GM19372 (cell line): ENCODE measurements around the gene OXTR.

Experiments used
- ATAC-seq: cut with Tn5 transposase; IDR thresholded peaks from one replicate; pipeline ENCODE4 v1.9.1; 2021; ENCODE audit warnings: mild to moderate bottlenecking, low read depth, moderate library complexity; ENCODE audit not compliant: unreplicated experiment

The OXTR gene

DNA sequence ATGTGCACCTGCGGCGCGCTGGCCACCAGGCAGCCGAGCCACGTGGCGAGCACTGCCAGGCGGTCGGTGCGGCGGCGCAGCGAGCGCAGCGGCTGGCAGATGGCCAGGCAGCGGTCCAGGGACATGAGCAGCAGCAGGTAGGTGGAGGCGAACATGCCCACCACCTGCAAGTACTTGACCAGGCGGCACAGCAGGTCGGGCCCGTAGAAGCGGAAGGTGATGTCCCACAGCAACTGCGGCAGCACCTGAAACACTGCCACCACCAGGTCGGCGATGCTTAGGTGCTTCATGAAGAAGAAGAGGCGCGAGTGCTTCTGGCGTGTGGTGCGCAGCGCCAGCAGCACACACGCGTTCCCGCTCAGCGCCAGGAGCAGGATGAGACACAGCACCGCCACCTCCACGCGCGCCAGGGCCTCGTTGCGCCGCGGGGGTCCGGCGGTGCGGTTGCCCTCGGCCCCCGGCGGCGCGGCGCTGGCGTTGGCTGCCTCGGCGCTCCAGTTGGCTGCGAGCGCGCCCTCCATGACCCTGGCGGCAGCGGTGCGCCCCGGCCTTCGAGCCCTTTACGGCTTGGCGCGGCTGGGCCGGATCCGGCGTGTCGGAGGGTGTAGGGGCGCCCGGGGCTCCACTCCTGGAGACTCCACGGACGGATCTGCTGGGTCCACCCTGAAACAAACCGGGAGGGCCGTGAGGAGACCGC lies 1.6 kb downstream of the OXTR start:
- peak; percentile 51 for ATAC-seq

DNA sequence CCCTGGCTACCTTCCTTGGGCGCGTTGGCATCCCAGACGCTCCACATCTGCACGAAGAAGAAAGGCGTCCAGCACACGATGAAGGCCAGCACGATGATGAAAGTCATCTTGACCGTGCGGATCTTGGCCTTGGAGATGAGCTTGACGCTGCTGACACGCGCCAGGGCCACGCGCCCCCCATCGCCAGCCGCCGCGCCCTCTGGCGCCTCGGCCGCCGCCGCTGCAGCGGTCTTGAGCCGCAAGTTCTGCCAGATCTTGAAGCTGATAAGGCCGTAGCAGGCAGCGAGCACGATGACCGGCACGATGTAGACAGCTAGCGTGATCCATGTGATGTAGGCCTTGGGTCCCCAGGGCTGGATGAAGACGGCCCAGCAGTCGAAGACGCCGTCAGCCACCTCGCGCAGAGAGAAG lies 2.2 kb downstream of the OXTR start:
- ATAC-seq: no peak

DNA sequence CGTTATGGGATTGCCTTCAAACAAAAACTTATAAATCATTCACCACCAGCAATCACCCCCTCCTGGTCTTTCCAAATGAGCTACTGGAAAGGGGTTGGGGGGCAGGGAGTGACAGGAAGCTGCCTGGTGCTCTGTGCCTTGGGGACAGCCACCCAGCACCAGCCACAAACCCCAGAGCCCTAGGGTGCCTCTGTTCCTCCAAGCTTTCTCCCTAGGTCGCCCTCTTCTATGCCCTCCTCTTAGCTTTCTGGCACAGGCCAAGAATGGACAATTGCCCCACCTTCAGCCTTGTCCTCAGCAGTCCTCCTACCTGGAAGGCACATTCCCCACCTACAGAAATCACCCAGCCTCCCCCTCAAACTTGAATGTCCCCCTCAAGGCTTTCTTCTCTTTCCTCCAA lies 3.3 kb downstream of the OXTR start:
- no peak for ATAC-seq

DNA sequence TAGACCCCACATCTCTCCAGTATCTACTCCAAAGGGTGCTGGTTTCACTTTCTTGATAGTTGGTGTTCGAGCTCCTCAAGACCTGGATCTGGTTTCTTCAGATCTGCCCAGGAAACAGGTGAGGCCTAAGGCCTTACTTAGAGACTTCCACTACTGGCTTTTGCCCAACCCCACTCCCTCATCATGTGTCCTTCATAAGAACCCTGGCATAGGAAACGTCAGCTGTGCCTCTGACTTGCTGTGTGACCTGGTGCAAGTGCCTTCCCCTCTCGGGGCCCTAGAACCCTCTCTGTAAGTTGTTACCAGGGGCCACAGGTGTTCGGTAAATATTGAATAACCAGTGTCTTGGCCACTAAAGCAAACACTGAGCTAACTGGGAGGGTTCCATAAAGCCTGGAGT lies 3.9 kb downstream of the OXTR start:
- ATAC-seq: no peak

DNA sequence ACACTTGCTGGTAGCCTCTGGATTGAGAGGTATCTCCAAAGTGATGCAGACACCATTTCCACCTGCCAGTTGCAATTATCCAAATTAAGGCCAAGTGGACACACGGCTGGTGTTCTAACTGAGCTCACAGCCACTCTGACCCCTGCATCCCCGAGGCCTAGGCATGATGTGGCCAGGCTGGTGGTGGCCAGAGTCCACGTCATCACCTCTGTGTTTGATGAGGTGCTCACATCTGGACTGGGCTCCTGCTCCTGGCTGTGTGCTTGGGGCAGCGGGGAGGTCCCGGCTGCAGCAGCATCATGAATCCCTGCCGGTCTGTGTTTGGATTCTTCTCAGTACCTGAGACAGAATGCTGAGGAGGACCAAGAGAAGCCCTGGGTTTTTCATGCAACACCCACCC lies 4.9 kb downstream of the OXTR start:
- ATAC-seq: no peak

DNA sequence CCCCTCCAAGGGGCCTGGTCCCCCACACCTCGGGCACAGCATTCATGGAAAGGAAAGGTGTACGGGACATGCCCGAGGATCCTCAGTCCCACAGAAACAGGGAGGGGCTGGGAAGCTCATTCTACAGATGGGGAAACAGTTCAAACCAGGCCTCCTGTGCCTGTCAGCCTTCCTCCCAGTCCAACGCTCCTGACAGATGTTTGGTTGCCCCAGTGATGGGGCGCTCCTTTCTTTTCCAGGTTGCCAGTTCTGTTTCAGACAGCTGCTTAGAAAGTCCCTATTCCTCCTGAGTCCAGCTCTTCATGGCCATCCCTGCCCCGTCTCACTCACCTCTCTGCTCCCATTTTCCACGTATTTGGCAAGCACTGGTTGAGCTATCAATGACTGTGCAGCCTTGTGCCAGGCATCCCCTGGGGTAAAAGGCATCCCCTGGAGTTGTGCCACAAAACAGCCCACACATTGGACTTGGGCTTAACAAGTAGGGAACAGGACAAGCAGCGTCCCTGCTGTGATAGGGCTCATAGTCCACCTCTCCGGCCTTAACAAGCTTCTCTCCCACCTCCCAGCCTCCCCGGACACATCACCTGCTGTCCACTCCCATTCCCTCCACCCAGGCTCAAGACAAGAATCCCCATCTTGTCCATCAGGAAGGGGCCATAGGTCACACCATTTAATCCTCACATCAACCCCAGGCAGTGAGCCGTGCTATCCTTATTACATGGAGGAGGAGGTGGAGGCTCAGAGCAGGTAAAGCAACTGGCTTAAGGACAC lies 6.6 kb downstream of the OXTR start:
- ATAC-seq: no peak

DNA sequence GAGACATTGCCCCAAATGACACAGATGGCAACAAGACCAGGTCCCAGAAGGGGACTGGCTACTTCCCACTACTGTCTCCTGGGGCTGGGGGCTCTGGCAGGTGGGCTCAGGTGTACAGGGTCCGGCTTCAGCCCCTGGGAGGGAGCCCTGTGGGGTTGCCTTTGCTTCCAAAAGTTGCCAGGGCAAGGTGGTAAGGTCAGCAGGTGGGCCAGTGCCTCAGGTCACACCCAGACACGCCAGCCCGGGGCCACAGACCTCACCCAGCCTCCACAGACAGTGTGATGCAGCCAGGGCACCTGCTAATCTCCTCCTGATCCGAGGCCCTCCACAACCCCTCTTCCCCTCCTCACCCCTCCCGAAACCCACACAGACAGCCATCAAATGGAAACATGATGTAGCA lies 7.5 kb downstream of the OXTR start:
- ATAC-seq: no peak

DNA sequence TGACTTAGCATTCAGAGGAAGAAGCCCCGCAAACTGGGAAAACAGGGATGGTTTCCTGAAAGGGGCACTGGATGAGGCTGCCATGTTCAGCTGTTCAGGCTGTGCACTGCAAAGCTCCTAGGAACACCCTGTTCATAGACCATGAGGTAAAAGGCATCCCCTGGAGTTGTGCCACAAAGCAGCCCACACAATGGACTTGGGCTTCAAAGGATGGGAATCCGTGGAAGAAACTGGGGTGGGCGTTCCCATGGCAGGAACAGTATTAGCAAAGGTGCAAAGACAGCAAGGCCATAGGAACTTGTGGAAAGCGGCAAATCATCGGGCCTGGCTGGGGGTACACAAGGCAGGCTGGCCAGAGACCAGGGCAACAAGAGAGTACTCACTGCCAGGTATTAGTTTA lies 8.9 kb downstream of the OXTR start:
- no peak for ATAC-seq

DNA sequence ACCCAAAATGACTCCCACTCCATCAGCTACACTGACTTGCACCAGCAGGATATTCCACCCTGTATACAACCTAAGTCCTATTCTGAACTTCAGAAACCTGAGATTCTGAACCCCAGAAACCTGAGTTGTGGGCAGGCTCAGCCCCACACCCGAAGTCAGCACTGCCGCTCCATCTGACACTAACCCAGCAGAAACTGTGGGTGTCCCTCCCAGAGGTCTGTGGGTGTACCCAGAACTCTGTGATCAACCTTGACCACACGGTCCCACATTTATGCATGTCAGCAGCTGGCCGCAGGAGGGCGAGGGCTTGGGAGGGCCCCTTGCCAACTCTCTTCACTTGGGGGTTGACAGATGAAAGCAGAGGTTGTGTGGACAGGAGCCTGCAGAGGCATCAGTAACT lies 9.3 kb downstream of the OXTR start:
- ATAC-seq: no peak

DNA sequence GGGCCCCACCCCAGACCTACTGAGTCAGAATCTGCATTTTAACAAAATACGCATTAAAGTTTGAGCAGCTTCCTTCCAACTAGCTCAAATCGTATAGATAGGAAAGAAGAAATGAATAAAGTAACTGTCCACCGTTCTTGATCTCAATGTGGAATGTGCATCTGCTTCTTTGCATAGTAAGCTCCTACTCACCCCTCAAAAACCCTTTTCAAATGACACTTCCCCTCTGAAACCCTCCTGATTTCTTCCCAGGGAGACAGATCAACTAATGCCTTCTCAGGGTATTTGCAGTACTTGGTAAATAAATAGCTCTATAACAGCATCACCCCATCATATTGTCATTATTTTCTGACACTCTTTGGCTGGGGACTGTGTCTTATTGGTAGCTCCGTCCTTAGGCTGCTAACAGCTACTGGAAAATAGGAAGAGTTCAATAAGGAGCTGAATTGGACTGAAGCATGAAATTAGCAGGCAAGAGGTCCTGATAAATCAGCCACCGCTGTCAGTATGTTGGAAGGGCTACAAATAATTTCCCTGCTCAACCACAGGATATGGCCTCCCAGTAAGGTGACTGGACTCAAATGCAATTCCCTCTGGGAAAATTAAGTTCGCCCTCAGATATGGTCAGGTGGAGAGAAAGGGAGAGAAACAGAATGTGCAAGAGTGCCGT lies 10.2 kb downstream of the OXTR start:
- no peak for ATAC-seq

DNA sequence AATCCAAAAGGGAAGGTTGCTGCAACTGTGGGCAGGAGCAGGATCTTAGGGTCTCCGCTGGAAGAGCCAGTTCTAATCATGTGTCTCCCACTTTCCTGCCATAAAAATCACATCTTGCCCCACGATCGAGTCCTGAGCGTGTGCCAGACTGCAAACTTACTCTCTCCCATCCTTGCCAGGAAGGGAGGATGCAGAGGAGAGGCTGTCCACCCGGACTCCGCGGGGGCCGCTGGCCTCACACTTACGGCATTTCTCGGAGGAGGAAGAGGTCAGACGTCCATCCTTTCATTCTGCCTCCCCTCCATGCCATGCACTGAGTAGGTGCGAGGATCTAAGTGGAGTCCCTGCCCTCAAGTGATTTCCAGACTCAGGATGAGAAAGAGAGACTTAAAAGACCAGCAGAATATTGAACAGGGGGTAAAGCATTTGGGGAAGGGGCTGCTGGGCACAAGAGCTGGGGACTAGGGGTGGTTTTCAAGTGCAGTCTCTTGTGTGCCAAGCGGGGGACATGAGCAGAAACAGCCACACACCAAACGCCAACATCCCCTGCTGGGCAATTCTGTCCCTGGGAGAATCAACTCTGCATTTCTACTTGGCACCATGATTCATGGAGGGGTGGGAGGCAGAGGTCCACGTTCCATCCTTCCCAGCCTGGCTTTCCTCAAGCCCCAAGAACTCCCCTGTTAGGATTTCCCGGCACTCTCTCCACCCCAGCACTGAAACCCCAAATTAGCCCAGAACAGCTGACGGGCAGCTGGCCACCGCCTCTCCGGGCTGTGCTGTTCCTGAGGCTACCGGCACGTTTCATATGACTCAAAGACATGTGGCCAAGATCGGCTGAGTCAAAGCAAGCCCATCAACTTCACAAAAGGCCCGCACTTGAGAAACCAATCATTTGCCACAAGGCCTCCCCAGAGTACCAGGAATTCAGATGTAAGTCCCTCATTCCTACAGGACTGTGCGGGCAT lies 11.6 kb downstream of the OXTR start:
- no peak for ATAC-seq

DNA sequence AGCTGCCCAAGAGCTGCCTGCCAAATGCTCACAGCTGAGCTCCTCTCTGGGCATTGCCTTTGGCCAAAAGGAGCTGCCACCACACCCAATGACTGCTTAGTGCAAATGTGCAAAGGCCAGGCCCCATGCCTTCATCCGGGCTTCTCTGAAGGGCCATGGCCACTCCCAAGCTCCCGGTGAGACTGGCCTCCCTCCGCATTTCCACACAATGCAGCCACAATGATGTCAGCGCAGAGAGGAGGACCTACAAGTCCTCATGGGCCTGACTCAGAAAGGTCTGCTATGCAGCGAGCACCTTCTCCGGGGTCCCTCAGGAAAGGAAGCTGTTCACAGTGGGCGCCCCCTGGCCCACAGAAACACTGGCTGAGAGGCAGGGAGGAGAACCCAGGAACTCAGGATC lies 12.7 kb downstream of the OXTR start:
- ATAC-seq: no peak

DNA sequence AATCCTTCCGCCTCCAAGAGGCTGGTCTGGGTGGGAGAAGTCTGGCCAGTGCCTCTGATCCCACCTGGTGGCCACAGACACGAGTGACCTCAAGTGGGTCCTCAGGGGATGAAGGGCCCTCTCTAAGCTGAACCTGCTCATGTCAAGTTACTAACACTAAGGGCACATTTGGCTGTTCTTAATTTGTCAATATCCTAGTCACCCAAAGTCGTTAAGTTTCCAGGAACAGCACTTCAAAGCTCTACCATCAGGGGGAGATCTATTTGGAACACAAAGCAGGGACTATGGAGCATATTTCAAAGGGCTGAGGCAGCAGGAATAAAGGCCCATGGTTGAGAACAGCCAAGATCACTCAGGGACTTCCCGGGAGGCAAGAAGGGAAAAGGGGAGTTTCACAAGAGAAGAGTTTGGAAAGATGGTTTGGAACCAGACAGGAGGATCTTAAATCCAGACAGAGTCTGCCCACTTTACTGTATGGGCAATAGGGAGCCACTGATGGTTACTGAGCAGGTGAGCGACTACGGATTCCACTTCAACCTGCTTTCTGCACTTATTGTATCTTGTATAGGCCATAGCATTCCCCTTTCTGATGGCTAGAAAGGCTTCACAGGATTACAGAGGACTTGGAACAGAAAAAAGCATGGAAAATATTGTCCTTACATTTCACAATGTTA lies 13.7 kb downstream of the OXTR start:
- no peak for ATAC-seq

DNA sequence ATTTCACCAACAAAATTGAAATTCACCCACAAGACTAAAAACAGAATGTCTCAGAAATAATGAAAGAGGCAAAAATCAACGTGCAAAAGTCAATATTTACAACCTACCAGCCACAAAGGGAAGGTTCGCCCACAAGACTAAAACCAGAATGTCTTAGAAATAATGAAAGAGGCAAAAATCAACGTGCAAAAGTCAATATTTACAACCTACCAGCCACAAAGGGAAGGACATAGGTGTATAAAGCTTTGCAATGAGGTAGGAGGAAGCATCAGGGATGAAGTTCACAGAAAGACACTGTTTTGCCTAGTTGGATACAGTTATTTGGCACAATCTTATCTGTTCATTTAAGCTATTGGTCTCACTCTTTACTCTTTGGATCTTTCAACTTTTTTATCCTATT lies 14.3 kb downstream of the OXTR start:
- ATAC-seq: no peak

DNA sequence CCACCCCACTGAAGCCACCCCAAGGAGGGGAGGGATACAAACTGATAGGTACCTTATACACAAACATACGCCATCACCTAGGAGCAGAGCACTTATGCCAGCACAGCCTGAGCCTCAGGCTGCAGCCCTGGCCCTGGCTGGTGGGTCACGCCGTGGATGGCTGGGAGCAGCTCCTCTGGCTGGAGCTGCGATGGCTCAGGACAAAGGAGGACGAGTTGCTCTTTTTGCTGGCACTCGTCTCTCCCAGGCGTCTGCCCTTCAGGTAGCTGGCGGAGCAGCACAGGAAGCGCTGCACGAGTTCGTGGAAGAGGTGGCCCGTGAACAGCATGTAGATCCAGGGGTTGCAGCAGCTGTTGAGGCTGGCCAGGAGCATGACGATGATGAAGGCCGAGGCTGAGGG lies 16.6 kb downstream of the OXTR start:
- no peak for ATAC-seq

DNA sequence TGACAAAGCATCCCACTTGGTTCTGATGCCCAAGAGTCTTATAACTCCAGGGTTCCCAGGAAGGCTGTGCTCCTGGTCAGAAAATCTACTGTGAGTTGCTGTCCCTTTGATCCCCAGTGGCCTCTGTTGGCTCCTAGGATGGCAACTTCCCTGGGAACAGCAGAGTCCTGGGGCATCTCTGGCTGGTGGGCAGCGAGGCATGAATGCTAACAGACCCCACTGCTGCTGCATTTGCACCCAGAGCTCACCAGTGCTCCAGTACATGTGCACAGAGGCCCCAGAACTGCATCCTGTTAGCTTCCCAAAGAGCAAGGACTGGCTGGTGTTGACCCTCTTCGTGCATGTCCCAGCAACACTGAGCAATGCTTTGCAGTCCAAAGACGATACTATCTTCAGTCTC lies 20.1 kb downstream of the OXTR start:
- ATAC-seq: no peak

DNA sequence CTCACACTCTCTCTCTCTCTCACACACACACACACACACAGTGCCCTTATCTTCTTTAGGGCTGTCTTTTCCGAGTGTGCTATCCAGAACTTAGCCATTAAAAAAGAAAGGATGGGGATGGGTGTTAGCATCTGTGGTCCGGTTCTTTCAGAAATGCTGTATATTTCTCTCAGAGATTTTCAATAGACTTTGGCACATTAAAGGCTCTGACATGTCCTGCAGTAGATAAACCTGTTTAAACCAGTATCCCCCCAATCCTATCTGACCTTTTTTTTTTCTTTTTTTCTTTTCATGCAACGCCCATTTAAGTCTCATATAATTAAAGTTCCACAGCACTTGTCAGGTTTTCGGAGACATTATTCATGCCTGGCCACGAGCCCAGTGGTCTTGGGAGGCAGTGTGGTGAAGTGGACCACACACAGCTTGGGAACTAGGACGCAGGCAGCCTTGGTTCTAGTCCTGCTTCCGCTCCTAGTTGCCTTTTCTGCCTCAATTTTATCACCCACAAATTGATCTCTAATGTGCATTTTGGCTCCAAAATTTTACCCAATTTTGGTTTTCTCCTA lies 22.6 kb downstream of the OXTR start:
- ATAC-seq: no peak

DNA sequence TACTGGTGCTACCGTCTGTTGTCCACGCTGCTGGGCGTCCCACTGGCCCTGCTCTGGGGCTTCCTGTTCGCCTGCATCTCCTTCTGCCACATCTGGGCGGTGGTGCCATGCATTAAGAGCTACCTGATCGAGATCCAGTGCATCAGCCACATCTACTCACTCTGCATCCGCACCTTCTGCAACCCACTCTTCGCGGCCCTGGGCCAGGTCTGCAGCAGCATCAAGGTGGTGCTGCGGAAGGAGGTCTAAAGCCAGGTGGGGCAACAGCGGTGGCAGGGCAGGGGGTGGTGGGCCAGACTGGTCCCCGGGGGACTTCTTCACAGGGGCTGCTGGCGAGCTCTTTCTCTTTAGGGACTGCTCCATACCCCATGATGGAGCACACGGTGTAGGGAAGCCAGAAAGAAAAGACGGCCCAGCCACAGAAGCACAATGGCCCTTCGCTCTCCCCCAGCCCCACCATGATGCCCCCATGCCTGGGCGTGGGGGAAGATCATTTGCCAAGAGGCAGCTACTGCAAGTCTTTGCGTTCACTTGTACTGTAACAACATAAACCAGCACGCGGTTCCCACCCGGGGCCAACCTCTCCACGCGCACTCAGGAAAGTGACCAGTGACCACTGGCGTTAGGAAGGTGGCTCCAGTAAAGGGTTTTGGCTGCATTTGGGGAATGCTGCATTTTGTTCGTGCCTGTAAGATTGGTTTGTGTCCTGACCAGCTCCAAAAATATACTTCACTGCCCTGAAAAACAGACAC lies 23.6 kb downstream of the OXTR start:
- no peak for ATAC-seq

DNA sequence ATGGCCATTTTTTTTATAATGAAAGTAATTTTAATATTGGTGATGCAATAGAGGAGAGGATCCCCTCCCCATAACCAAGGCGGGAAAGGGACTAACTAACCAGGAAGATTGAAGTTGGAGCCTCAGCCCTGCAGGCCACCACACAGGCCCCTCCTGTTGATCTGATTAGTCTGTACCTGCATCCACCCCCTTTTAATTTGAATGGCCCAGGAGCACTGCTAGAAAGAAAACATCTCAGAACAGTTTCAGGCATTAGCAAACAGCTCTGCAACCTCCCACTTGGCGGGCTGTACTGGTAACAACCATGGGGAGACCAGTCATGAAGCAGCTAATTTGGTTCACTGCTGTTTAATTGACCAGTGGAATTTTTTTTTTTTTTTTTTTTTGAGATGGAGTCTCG lies 25.5 kb downstream of the OXTR start:
- ATAC-seq: no peak
